Naive thymus-derived CD4-positive, alpha-beta T cell (primary cell): ENCODE data around the gene TBX6. TPM values are rescaled to one million over a fixed set of nuclear protein-coding genes. Genes with fewer than 3 reads are reported as not detected.

Source experiments
- polyA plus RNA-seq, 2 donors: library from polyadenylated mRNA; unstranded; fragments of 300-500 nt; fragmentation: Illumina TruSeq; gene quantifications; one replicate each; pipeline ENCODE4 v1.2.3, GENCODE V29; 2021
- total RNA-seq, 6 experiments: library from RNA in 5 of 6; stranded (reverse) in 5 of 6; gene quantifications; 1 replicate in 5 of 6; 2 replicates in 1 of 6; pipeline ENCODE4 v1.2.3 and lab custom pipeline; 2021 to 2026

The TBX6 gene
- total and polyA plus RNA-seq, 7 experiments from 2014 or later: 0.38 to 3.3 (median 1.6) TPM; not detected in 1

Other genes with a start within 250 kb of the TBX6 start
- gene CDIPT, start 228.7 kb downstream of the TBX6 start, total RNA-seq: 10 to 100 TPM; 36.5 to 92.0 (median 69.9) TPM
- 100 to 1,000 TPM in 1 of 2 donors, 10 to 100 TPM in 1; 96.3 to 127 TPM for gene CDIPT, start 228.7 kb downstream of the TBX6 start, polyA plus RNA-seq
- under 1 TPM in 1 of 5 experiments, not detected in 4; 0.19 TPM for gene SEZ6L2, start 192.4 kb downstream of the TBX6 start, total RNA-seq
- gene SEZ6L2, start 192.4 kb downstream of the TBX6 start, polyA plus RNA-seq: not detected
- under 1 TPM in 1 of 5 experiments, not detected in 4; 0.27 TPM for gene ASPHD1, start 191.4 kb downstream of the TBX6 start, total RNA-seq
- gene ASPHD1, start 191.4 kb downstream of the TBX6 start, polyA plus RNA-seq: not detected
- 10 to 100 TPM; 40.7 to 81.1 (median 45.9) TPM for gene KCTD13, start 165.7 kb downstream of the TBX6 start, total RNA-seq
- 10 to 100 TPM in 1 of 2 donors, 1 to 10 TPM in 1; 8.7 to 15.9 TPM for gene KCTD13, start 165.7 kb downstream of the TBX6 start, polyA plus RNA-seq
- 10 to 100 TPM; 64.3 to 89.7 (median 74.0) TPM for gene TMEM219, start 129.8 kb downstream of the TBX6 start, total RNA-seq
- gene TMEM219, start 129.8 kb downstream of the TBX6 start, polyA plus RNA-seq: 100 to 1,000 TPM; 205 to 212 TPM
- gene TAOK2, start 118.1 kb downstream of the TBX6 start, total RNA-seq: 10 to 100 TPM; 19.4 to 48.5 (median 42.9) TPM
- gene TAOK2, start 118.1 kb downstream of the TBX6 start, polyA plus RNA-seq: 1 to 10 TPM; 2.9 to 8.1 TPM
- gene HIRIP3, start 96.3 kb downstream of the TBX6 start, total RNA-seq: 10 to 100 TPM; 14.4 to 37.6 (median 17.2) TPM
- 10 to 100 TPM; 22.6 to 32.9 TPM for gene HIRIP3, start 96.3 kb downstream of the TBX6 start, polyA plus RNA-seq
- 100 to 1,000 TPM in 2 of 5 experiments, 10 to 100 TPM in 3; 71.7 to 141 (median 95.8) TPM for gene INO80E, start 95.7 kb downstream of the TBX6 start, total RNA-seq
- gene INO80E, start 95.7 kb downstream of the TBX6 start, polyA plus RNA-seq: 1 to 10 TPM; 4.3 to 9.3 TPM
- under 1 TPM in 2 of 5 experiments, not detected in 3; 0.46 to 0.54 TPM for gene DOC2A, start 80.9 kb downstream of the TBX6 start, total RNA-seq
- gene DOC2A, start 80.9 kb downstream of the TBX6 start, polyA plus RNA-seq: under 1 TPM in 1 of 2 donors, not detected in 1; 0.18 TPM
- not detected for gene C16orf92, start 68.7 kb downstream of the TBX6 start, total RNA-seq
- not detected for gene C16orf92, start 68.7 kb downstream of the TBX6 start, polyA plus RNA-seq
- gene TLCD3B, start 60.7 kb downstream of the TBX6 start, total RNA-seq: 1 to 10 TPM in 2 of 5 experiments, not detected in 3; 1.2 to 2.3 TPM
- not detected for gene TLCD3B, start 60.7 kb downstream of the TBX6 start, polyA plus RNA-seq
- 1,000 to 10,000 TPM in 1 of 5 experiments, 100 to 1,000 TPM in 4; 356 to 1,619 (median 584) TPM for gene ALDOA, start 26.2 kb downstream of the TBX6 start, total RNA-seq
- gene ALDOA, start 26.2 kb downstream of the TBX6 start, polyA plus RNA-seq: 1,000 to 10,000 TPM in 1 of 2 donors, 100 to 1,000 TPM in 1; 955 to 1,316 TPM
- 100 to 1,000 TPM in 2 of 5 experiments, 10 to 100 TPM in 3; 68.4 to 143 (median 86.0) TPM for gene PPP4C, start 15.9 kb downstream of the TBX6 start, total RNA-seq
- 100 to 1,000 TPM; 176 TPM for gene PPP4C, start 15.9 kb downstream of the TBX6 start, polyA plus RNA-seq
- gene YPEL3, start 4.3 kb upstream of the TBX6 start, total RNA-seq: 100 to 1,000 TPM in 3 of 5 experiments, 10 to 100 TPM in 2; 50.5 to 260 (median 130) TPM
- gene YPEL3, start 4.3 kb upstream of the TBX6 start, polyA plus RNA-seq: 100 to 1,000 TPM; 242 to 308 TPM
- 10 to 100 TPM in 4 of 5 experiments, 1 to 10 TPM in 1; 7.9 to 39.3 (median 12.3) TPM for gene GDPD3, start 21.6 kb upstream of the TBX6 start, total RNA-seq
- not detected for gene GDPD3, start 21.6 kb upstream of the TBX6 start, polyA plus RNA-seq
- 10 to 100 TPM; 50.5 to 82.2 (median 64.3) TPM for gene MAPK3, start 31.3 kb upstream of the TBX6 start, total RNA-seq
- gene MAPK3, start 31.3 kb upstream of the TBX6 start, polyA plus RNA-seq: 1 to 10 TPM; 7.5 to 8.3 TPM
- 1,000 to 10,000 TPM in 1 of 5 experiments, 100 to 1,000 TPM in 4; 609 to 1,666 (median 826) TPM for gene CORO1A, start 91.7 kb upstream of the TBX6 start, total RNA-seq
- 1,000 to 10,000 TPM; 1,289 to 1,601 TPM for gene CORO1A, start 91.7 kb upstream of the TBX6 start, polyA plus RNA-seq
- 100 to 1,000 TPM in 1 of 5 experiments, 10 to 100 TPM in 4; 51.3 to 173 (median 69.8) TPM for gene BOLA2B, start 101.7 kb upstream of the TBX6 start, total RNA-seq
- gene BOLA2B, start 101.7 kb upstream of the TBX6 start, polyA plus RNA-seq: 100 to 1,000 TPM; 168 to 205 TPM
- 10 to 100 TPM; 41.8 to 84.5 (median 49.5) TPM for gene SLX1A, start 102.0 kb upstream of the TBX6 start, total RNA-seq
- 10 to 100 TPM; 36.4 to 40.0 TPM for gene SLX1A, start 102.0 kb upstream of the TBX6 start, polyA plus RNA-seq
- 10 to 100 TPM; 25.3 to 34.8 (median 32.8) TPM for gene SULT1A3, start 107.3 kb upstream of the TBX6 start, total RNA-seq
- gene SULT1A3, start 107.3 kb upstream of the TBX6 start, polyA plus RNA-seq: 1 to 10 TPM in 1 of 2 donors, under 1 TPM in 1; 0.51 to 1.1 TPM
- 10 to 100 TPM; 13.3 to 33.3 (median 14.4) TPM for gene NPIPB13, start 156.6 kb upstream of the TBX6 start, total RNA-seq
- 1 to 10 TPM in 1 of 2 donors, under 1 TPM in 1; 0.85 to 2.6 TPM for gene NPIPB13, start 156.6 kb upstream of the TBX6 start, polyA plus RNA-seq